ENCODE results near the gene CMIP.

Gene CMIP

DNA sequence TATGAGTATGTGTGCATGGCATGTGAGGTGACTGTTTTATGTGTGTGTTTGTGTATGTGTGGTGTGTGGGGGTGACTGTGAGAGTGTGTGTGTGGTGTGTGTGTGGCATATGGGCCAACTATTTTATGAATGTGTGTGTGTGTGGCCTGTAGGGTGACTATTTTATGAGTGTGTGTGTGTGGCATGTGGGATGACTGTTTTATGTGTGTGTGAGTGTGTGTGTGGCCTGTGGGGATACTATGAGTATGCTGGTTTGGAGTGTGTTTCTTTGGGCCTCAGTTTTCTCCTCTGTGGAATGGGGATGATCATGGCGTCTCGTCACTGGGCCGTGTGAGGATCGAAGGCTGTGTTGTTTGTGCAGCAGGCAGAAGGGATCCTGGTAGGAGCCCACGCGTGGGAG, 182.4 kb downstream of the CMIP start:
- H3K4me3 ChIP-seq (replicated peaks; ENCODE audit: low read depth, low read length) = peak overlapping the region; percentile 54
- TF ChIP-seq, protein P1, sequence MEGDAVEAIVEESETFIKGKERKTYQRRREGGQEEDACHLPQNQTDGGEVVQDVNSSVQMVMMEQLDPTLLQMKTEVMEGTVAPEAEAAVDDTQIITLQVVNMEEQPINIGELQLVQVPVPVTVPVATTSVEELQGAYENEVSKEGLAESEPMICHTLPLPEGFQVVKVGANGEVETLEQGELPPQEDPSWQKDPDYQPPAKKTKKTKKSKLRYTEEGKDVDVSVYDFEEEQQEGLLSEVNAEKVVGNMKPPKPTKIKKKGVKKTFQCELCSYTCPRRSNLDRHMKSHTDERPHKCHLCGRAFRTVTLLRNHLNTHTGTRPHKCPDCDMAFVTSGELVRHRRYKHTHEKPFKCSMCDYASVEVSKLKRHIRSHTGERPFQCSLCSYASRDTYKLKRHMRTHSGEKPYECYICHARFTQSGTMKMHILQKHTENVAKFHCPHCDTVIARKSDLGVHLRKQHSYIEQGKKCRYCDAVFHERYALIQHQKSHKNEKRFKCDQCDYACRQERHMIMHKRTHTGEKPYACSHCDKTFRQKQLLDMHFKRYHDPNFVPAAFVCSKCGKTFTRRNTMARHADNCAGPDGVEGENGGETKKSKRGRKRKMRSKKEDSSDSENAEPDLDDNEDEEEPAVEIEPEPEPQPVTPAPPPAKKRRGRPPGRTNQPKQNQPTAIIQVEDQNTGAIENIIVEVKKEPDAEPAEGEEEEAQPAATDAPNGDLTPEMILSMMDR (IDR thresholded peaks at IDR 0.05; ENCODE audit: insufficient read depth, low read length, poor library complexity, severe bottlenecking) = no peak

DNA sequence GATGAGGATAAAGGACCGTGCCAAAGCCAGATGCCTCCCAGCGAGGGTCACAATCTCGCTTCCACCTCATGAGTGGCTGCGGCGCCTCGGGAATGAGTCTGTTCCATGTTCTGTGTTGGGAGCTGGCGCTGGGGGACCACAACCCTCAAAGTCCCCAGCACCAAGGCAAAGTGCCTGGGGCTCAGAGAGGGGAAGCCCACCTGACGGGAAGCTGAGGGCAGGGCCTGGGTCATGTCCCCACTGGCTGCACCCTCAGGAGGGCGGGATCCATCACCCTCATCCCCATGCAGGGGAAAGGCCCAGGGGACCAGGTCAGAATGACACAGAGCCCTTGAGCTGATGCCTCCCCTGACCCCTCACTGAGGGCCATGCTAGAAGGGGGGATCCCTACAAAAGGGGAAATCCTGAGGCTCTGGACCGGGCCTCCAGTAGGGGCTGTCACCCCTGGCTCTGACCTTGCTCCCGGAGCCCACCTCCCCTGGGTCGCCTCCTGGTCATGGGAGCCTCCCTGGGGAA, 183.2 kb downstream of the CMIP start:
- Histone ChIP-seq H3K4me3 (replicated peaks; ENCODE audit: low read depth, low read length) (no peak overlapping the region), H3K27me3 (replicated peaks; ENCODE audit: control insufficient read depth, insufficient read depth, low read length) (no peaks in the 10 kb centered on the region), H3K36me3 (ENCODE audit: control insufficient read depth, insufficient read depth, low read length) (no peaks in the 10 kb centered on the region; the same call in 1 of the 2 replicates)
- DNase-seq (ENCODE audit: extremely low read depth, insufficient read length) = no peak
- TF ChIP-seq, protein P1 (IDR thresholded peaks at IDR 0.05; ENCODE audit: insufficient read depth, low read length, poor library complexity, severe bottlenecking) = no peak

More for the DNA sequence above, 182.4 kb downstream of the CMIP start:
- Histone ChIP-seq H3K27me3 (replicated peaks; ENCODE audit: control insufficient read depth, insufficient read depth, low read length) (no peaks in the 10 kb centered on the region), H3K36me3 (ENCODE audit: control insufficient read depth, insufficient read depth, low read length) (no peaks in the 10 kb centered on the region; the same call in 1 of the 2 replicates)
- no peak for DNase-seq (ENCODE audit: extremely low read depth, insufficient read length)

DNA sequence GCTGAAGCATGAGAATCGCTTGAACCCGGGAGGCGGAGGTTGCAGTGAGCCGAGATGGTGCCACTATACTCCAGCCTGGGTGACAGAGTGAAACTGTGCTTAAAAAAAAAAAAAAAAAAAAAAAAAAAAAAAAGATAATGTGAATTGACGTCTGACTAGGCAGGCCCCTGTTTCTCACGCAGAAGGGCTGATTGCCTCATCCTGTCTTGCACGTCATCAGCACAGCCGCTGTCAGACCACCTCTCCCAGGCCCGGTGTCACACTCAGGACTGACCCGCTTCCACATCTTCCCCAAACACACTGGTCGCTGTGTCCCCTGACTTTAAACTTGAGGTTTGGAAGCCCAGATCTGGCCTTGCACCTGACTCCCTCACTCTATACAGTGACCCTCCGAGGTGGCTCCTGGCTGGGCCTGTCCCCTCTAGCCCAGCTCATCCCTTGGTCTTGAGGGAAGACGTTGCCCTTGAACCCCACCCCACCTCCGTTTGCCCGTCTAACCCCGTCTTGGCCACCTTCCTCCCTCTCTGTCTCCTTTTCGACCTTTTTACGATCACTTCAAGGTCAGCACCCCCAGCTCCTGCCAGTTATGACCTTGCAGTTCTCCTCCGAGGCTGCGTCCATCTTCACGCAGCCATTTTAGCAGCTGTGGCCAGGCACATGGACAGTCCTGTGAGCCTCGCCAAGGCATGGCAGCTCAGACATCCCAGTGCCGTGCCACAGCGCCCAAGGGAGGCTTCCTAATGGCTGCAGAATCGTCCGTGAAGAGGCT, 184.6 kb downstream of the CMIP start:
- TF ChIP-seq, protein P1 (IDR thresholded peaks at IDR 0.05; ENCODE audit: insufficient read depth, low read length, poor library complexity, severe bottlenecking) = no peak

DNA sequence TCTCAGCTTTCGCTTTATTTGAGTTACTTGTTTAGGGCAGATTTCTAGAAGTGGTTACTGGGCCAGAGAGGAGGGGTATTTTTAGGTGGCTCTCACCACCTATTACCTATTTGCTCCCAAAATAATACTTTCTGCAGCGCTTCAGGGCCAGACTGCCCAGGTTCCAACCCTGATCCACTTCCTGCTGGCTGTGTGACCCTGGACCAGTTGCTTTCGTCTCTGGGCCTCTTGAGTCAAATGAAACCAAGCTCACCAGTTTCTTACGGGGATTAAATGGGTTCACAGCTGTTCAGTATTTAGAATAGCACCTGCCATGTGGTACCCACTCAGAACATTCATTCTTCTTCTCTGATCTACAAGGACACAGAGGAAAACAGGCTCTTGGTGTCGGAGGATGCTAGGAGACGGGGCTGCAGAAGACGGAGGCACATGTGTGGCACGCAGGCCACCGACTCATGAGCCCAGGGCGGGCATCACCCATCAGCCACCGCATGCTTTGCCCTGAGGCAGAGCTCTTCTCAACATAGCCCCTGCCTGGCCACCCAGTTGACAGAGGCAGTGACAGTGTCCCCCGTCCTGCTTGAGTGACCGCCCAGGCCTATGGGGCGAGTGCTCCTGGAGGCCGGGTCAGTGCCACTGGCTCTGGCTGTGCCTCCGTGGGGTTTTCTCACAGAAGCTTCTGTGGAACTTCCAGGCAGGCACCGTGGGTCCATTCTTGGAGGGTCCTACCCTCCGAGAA, 185.5 kb downstream of the CMIP start:
- no peak overlapping the region for H3K4me3 ChIP-seq (replicated peaks; ENCODE audit: low read depth, low read length)
- TF ChIP-seq, protein P1 (IDR thresholded peaks at IDR 0.05; ENCODE audit: insufficient read depth, low read length, poor library complexity, severe bottlenecking) = no peak
- no peaks in the 10 kb centered on the region for H3K27me3 ChIP-seq (replicated peaks; ENCODE audit: control insufficient read depth, insufficient read depth, low read length)
- no peaks in the 10 kb centered on the region; the same call in 1 of the 2 replicates for H3K36me3 ChIP-seq (ENCODE audit: control insufficient read depth, insufficient read depth, low read length)
- no peak for DNase-seq (ENCODE audit: extremely low read depth, insufficient read length)

More for the DNA sequence above, 184.6 kb downstream of the CMIP start:
- Histone ChIP-seq H3K27me3 (replicated peaks; ENCODE audit: control insufficient read depth, insufficient read depth, low read length) (no peaks in the 10 kb centered on the region), H3K4me3 (replicated peaks; ENCODE audit: low read depth, low read length) (no peak overlapping the region), H3K36me3 (ENCODE audit: control insufficient read depth, insufficient read depth, low read length) (no peaks in the 10 kb centered on the region; the same call in 1 of the 2 replicates)
- no peak for DNase-seq (ENCODE audit: extremely low read depth, insufficient read length)

DNA sequence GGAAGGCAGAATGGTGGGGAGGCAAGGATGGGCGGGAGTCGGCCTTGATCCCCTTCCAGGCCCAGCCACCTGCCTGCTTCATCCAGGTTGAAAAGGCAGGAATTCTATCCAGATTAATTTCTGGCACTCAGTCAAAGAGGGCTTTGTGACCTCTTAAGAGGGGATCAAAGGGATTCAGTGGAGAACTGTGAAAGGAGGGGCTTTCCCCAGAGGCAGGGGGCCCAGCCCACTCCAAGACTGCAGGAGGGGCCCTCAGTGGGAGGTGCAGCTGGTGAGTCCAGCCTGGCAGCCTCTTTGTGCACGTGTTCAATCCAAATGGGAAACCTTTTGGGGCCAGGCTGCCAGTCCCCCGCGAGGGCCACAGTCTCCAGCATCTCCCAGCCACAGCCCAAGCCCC, 186.0 kb downstream of the CMIP start:
- H3K36me3 ChIP-seq (ENCODE audit: control insufficient read depth, insufficient read depth, low read length) = no peaks in the 10 kb centered on the region; the same call in 1 of the 2 replicates
- TF ChIP-seq, protein P1 (IDR thresholded peaks at IDR 0.05; ENCODE audit: insufficient read depth, low read length, poor library complexity, severe bottlenecking) = no peak
- no peaks in the 10 kb centered on the region for H3K27me3 ChIP-seq (replicated peaks; ENCODE audit: control insufficient read depth, insufficient read depth, low read length)
- DNase-seq (ENCODE audit: extremely low read depth, insufficient read length) = no peak
- H3K4me3 ChIP-seq (replicated peaks; ENCODE audit: low read depth, low read length) = no peak overlapping the region

Measured in GM06990 (cell line).